GM12801 (cell line): ENCODE measurements around the gene ZNF234.

Source experiments
- TF ChIP-seq, protein P1 (sequence below): IDR thresholded peaks from one replicate; pipeline ENCODE4 v1.5.1; 2011; ENCODE audit warnings: control low read depth; ENCODE audit not compliant: insufficient read length; ENCODE audit errors: extremely low read depth

The ZNF234 gene

DNA sequence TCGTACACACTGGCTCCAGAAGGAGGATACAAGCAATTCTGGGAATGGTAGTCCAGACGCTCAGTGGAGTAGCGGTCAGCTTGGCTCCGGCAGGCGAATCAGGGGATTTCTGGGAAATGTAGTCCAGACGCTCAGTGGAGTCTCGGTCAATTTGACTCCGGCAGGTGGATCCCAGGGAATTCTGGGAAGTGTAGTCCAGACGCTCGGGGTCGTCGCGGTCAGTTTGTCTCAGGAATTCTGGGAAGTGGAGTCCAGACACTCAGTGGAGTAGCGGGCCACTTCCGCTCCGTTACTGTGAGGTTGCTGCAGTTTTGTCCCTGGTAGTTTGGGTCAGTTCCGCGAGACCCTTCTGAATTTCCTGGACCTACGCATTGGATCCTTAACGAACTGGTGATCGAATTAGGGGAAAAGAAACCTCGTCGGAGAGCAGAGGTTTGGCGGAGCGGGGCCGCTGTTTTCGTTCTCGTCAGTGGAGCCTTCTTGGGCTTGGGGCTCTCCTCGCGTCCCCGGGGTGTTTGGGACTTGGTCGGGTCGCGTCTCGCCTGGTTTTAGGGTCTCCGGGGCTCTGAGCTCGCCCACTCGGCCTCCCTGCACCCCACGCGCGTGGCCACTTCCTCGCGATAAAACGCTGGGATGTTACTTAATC is 28.1 kb upstream of the ZNF234 start, which contains the start of gene ZNF225:
Gene ZNF225, plus strand, starts transcription at position 262 of the 646 bp plus-strand sequence. CDS start 2,429 bp downstream, outside the sequence.
- TF ChIP-seq, protein P1, sequence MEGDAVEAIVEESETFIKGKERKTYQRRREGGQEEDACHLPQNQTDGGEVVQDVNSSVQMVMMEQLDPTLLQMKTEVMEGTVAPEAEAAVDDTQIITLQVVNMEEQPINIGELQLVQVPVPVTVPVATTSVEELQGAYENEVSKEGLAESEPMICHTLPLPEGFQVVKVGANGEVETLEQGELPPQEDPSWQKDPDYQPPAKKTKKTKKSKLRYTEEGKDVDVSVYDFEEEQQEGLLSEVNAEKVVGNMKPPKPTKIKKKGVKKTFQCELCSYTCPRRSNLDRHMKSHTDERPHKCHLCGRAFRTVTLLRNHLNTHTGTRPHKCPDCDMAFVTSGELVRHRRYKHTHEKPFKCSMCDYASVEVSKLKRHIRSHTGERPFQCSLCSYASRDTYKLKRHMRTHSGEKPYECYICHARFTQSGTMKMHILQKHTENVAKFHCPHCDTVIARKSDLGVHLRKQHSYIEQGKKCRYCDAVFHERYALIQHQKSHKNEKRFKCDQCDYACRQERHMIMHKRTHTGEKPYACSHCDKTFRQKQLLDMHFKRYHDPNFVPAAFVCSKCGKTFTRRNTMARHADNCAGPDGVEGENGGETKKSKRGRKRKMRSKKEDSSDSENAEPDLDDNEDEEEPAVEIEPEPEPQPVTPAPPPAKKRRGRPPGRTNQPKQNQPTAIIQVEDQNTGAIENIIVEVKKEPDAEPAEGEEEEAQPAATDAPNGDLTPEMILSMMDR = no peak

DNA sequence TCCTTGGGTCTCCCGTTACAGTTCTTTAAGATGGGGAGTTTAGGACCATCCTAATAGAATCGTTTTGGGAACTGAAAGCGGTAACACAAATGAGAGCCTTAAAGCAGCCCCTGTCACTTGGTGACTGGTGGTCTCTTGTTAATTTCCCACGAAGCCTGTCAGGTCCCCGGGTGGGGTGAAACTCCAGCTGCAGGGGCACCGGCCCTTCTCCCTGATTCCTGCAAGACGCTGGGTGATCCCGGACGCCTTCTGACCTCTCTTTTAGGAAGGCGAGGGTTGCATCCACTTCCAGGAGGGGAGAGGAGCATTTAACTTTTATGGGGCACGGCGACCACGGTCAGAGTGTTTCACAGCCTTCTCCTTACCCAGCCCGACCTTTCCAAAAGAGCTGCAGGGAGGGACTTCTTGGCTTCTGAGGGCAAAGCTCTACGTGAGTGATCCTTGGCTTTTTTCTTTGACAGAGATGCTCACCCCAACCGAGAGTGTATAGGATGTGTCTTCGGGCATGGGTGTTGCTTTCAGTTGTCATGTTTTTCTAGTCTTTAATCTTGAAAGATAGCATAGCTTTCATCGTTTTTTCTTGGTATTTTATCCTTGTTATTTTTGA is 27.5 kb upstream of the ZNF234 start:
- TF ChIP-seq, protein P1 = no peak

DNA sequence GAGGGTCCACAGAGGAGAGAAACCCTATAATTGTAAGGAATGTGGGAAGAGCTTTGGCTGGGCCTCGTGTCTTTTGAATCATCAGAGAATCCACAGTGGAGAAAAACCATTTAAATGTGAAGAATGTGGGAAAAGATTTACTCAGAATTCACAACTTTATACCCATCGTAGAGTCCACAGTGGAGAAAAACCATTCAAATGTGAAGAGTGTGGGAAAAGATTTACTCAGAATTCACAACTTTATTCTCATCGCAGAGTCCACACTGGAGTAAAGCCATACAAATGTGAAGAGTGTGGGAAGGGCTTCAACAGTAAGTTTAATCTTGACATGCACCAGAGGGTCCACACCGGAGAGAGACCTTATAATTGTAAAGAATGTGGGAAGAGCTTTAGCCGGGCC is 9.4 kb upstream of the ZNF234 start:
- TF ChIP-seq, protein P1 = no peak

DNA sequence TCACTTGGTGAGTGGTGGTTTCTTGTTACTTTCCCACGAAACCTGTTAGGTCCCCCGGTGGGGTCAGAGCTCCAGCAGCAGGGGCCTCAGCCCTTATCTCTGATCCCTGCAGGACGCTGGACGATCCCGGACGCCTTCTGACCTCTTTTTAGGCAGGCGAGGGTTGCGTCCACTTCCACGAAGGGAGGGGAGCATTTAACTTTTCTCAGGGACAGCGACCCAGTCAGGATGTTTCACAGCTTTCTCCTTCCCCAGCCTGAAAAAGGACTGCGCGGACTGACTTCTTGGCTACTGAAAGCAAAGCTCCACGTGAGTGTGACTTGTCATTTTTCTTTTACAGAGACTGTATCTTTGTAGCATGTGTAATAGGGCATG is 692 bp downstream of the ZNF234 start:
- TF ChIP-seq, protein P1 = no peak

DNA sequence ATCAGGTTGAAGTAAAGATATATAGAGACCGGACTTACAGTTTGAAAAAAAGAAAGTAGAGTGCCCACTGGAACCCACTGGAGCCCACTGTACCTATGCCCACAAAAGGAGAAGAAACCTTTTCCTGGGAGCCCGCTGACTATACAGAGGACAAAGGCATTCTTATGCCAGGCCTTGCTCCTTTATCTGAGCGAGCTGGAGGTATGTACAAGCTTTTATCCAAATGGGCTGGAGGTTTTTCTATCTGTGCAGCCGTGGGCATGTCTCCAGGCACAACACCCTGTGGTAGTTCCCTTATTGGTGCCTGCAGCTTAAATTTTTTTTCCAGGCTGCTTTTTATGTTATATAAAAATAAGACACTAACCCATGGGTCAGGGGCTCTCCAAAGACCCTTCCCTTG is 8.4 kb downstream of the ZNF234 start:
- TF ChIP-seq, protein P1 = no peak

DNA sequence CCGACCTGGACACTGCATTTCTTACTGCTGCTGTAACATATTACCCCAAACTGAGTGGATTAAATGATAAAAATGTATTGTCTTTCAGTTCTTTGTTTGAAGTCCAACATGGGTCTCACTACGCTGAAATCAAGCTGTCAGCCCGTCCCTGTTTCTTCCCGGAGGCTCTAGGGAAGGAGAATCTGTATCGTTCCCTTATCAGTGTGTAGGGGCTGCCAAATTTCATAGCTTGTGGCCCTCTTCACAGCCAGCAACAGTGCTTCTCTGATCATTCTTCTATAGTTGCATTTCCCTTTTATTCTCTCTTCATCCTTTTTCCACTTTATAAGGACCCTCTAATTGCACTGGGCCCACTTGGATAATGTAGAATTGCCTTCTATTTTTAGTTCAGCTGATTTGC is 10.1 kb downstream of the ZNF234 start:
- TF ChIP-seq, protein P1 = no peak

DNA sequence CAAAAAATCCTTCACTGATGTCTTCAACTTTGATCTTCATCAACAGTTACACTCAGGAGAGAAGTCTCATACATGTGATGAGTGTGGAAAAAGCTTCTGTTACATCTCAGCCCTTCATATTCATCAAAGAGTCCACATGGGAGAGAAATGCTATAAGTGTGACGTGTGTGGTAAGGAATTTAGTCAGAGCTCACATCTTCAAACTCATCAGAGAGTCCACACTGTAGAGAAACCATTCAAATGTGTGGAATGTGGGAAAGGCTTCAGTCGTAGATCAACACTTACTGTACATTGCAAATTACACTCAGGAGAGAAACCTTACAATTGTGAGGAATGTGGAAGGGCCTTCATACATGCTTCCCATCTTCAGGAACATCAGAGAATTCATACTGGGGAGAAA is 15.1 kb downstream of the ZNF234 start:
- TF ChIP-seq, protein P1 = no peak
